GM21360 (cell line): Measurements from ENCODE around the gene TGM3.

Source experiments
- ATAC-seq: cut with Tn5 transposase; IDR thresholded peaks from one replicate; pipeline ENCODE4 v1.9.1; 2021; ENCODE audit warnings: mild to moderate bottlenecking, moderate library complexity; ENCODE audit not compliant: unreplicated experiment

Gene TGM3

GRCh38 chr20:2335096-2335870 is 39.5 kb downstream of the TGM3 start:
- no peak for ATAC-seq

GRCh38 chr20:2336471-2336870 is 40.7 kb downstream of the TGM3 start:
- ATAC-seq: no peak

- no peak for ATAC-seq
Observed at GRCh38 chr20:2337142-2337541, 41.3 kb downstream of the TGM3 start.

GRCh38 chr20:2338411-2339066 is 42.7 kb downstream of the TGM3 start:
- no peak for ATAC-seq

- ATAC-seq: no peak
Observed at GRCh38 chr20:2340136-2340535, 44.3 kb downstream of the TGM3 start.

GRCh38 chr20:2340823-2341222 is 45.0 kb downstream of the TGM3 start:
- no peak for ATAC-seq

GRCh38 chr20:2341336-2341735 is 45.5 kb downstream of the TGM3 start:
- no peak for ATAC-seq

GRCh38 chr20:2342243-2342642 is 46.4 kb downstream of the TGM3 start:
- no peak for ATAC-seq

GRCh38 chr20:2346188-2346587 is 50.4 kb downstream of the TGM3 start:
- no peak for ATAC-seq

- no peak for ATAC-seq
Observed at GRCh38 chr20:2348336-2348735, 52.5 kb downstream of the TGM3 start.

GRCh38 chr20:2349801-2350200 is 54.0 kb downstream of the TGM3 start:
- no peak for ATAC-seq

GRCh38 chr20:2350606-2351005 is 54.8 kb downstream of the TGM3 start:
- no peak for ATAC-seq

GRCh38 chr20:2353231-2353630 is 57.4 kb downstream of the TGM3 start:
- no peak for ATAC-seq

GRCh38 chr20:2357114-2357513 is 61.3 kb downstream of the TGM3 start:
- ATAC-seq: no peak

GRCh38 chr20:2358006-2358405 is 62.2 kb downstream of the TGM3 start:
- no peak for ATAC-seq

- no peak for ATAC-seq
Observed at GRCh38 chr20:2361035-2361593, 65.3 kb downstream of the TGM3 start.

GRCh38 chr20:2363187-2363586 is 67.4 kb downstream of the TGM3 start:
- ATAC-seq: no peak

GRCh38 chr20:2363587-2363986 is 67.8 kb downstream of the TGM3 start:
- no peak for ATAC-seq

GRCh38 chr20:2364044-2364443 is 68.2 kb downstream of the TGM3 start:
- no peak for ATAC-seq

GRCh38 chr20:2365091-2365490 is 69.3 kb downstream of the TGM3 start:
- ATAC-seq: no peak

- ATAC-seq: no peak
Observed at GRCh38 chr20:2365666-2366065, 69.9 kb downstream of the TGM3 start.

GRCh38 chr20:2368621-2369020 is 72.8 kb downstream of the TGM3 start:
- ATAC-seq: no peak
